ENCODE measurements around the gene FMO3.

DNA sequence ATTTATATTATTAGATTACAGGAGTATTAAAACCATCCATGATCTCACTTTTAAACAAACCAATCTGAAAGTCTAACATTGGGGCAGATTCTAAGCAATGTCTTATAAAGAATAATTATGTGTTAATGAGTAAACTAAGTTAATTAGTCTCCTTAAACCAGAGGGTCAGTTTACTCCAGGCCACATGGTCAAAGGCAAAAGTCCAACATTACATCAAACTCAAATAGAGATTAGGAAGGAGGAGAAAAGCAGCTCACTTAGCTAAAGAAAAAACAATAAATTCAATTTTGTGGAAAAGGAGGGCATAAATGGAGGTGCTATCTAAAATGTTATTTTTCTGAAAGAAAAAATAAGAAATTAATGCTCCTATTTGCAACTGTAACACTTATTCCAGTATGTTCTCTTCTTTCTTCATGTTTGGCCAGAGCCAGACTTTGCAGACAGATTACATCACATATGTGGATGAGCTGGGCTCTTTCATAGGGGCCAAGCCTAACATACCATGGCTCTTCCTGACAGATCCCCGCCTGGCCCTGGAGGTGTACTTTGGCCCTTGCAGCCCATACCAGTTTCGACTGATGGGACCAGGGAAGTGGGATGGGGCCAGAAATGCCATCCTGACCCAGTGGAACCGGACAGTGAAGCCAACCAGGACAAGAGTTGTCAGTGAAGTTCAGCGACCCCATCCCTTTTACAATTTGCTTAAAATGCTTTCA is 70.1 kb downstream of the FMO3 start:
- TF ChIP-seq, protein P1, sequence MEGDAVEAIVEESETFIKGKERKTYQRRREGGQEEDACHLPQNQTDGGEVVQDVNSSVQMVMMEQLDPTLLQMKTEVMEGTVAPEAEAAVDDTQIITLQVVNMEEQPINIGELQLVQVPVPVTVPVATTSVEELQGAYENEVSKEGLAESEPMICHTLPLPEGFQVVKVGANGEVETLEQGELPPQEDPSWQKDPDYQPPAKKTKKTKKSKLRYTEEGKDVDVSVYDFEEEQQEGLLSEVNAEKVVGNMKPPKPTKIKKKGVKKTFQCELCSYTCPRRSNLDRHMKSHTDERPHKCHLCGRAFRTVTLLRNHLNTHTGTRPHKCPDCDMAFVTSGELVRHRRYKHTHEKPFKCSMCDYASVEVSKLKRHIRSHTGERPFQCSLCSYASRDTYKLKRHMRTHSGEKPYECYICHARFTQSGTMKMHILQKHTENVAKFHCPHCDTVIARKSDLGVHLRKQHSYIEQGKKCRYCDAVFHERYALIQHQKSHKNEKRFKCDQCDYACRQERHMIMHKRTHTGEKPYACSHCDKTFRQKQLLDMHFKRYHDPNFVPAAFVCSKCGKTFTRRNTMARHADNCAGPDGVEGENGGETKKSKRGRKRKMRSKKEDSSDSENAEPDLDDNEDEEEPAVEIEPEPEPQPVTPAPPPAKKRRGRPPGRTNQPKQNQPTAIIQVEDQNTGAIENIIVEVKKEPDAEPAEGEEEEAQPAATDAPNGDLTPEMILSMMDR (IDR thresholded peaks at IDR 0.05) = no peak
- TF ChIP-seq POLR2A (IDR thresholded peaks at IDR 0.05) = no peak
